ENCODE measurements around the gene VAMP7. TPM values are rescaled to one million over a fixed set of nuclear protein-coding genes. Genes with fewer than 3 reads are reported as not detected.

VAMP7 gene
- total and polyA plus RNA-seq, 9 donors, result 15.9 to 42.9 (median 23.0) TPM

DNA sequence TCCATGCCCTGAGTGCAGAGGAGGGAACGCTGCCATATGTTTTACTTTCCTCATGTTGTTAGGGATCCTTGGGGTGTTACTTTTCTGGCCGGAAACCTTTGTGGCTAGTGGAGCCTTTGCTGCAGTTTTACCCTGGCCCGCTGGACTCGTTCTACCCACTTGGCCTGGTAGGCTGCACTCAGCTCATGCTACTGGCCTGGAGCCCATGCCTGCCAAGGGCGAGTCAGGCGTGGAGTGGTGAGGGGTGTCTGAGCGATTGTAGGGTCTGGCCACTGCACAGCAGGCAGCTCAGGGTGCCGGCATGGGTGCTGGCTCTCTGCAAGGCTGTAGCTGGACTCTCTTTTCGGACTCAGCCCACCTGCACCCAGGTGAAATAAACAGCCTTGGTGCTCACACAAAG, 75.0 kb downstream of the VAMP7 start:
- Histone ChIP-seq H3K9me3 (no peaks in the 10 kb centered on the region), H3K4me1 (ENCODE audit: insufficient read depth) (peaks cover 3% of the 10 kb centered on the region), H3K36me3 (no peaks in the 10 kb centered on the region), H3K4me3 (no peak overlapping the region), H3K27me3 (no peaks in the 10 kb centered on the region), H3K27ac (no peak overlapping the region)
- 81 to 89% (median 89%) methylated on average over 9 of the region's 9 CpGs for WGBS, 3 donors
- TF ChIP-seq POLR2A (IDR thresholded peaks at IDR 0.05), result no peak
- TF ChIP-seq, protein P1, sequence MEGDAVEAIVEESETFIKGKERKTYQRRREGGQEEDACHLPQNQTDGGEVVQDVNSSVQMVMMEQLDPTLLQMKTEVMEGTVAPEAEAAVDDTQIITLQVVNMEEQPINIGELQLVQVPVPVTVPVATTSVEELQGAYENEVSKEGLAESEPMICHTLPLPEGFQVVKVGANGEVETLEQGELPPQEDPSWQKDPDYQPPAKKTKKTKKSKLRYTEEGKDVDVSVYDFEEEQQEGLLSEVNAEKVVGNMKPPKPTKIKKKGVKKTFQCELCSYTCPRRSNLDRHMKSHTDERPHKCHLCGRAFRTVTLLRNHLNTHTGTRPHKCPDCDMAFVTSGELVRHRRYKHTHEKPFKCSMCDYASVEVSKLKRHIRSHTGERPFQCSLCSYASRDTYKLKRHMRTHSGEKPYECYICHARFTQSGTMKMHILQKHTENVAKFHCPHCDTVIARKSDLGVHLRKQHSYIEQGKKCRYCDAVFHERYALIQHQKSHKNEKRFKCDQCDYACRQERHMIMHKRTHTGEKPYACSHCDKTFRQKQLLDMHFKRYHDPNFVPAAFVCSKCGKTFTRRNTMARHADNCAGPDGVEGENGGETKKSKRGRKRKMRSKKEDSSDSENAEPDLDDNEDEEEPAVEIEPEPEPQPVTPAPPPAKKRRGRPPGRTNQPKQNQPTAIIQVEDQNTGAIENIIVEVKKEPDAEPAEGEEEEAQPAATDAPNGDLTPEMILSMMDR (IDR thresholded peaks at IDR 0.05), result no peak
- TF ChIP-seq EP300 (IDR thresholded peaks at IDR 0.05), result no peak
- intact Hi-C loops (cut with DNase I), result no loop called here
- no peak for DNase-seq

DNA sequence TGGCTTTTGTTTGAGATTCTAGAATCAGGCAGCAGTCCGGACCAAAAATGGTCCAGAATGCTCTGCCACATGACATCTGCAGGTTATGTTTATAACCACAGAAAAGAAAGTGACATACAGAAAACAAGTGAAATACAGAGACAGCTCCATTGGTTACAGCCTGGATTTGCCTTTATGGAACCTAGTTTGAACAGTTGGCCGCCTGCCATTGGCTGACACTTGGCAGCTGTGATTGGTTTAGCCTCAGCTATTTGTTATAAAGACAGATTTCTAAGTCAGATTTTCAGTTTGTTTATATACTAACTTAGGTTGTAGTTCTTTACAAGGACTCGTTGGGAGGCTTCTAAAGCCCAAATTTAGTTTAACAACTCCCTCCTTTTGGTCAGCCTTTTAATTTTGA, 75.5 kb downstream of the VAMP7 start:
- Histone ChIP-seq H3K27ac (no peak overlapping the region), H3K4me1 (ENCODE audit: insufficient read depth) (peaks cover 3% of the 10 kb centered on the region), H3K4me3 (no peak overlapping the region), H3K9me3 (no peaks in the 10 kb centered on the region), H3K27me3 (no peaks in the 10 kb centered on the region), H3K36me3 (no peaks in the 10 kb centered on the region)
- DNase-seq, result peak in 1 of 5 donors; percentile 27
- WGBS, 3 donors, result 30 to 52% (median 50%) methylated on average over 3 of the region's 3 CpGs
- TF ChIP-seq, protein P1 (IDR thresholded peaks at IDR 0.05), result no peak
- intact Hi-C loops (cut with DNase I), result no loop called here

DNA sequence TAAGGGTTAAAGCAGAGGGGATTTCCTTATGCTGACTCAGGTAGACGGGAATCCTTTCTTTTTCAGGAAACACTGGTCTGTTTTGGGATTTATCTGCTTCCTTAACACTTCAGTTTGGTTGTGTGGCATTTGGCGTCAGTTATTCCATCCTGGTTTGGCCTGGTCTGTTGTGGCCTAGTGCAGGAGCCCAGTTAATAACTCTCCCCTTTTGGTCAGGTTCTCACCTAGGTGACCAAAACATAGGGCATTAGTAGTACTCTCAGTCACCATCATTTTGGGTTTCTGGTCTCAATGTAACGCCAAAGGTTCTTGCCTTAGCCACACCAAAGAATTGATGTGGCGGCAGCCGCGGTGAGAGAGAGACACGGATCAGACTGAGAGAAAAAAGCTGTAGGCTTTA, 76.7 kb downstream of the VAMP7 start:
- intact Hi-C loops (cut with DNase I), result no loop called here
- Histone ChIP-seq H3K4me3 (no peak overlapping the region), H3K36me3 (no peaks in the 10 kb centered on the region), H3K27ac (no peak overlapping the region), H3K4me1 (ENCODE audit: insufficient read depth) (peaks cover 3% of the 10 kb centered on the region), H3K9me3 (no peaks in the 10 kb centered on the region), H3K27me3 (no peaks in the 10 kb centered on the region)
- DNase-seq, result no peak
- WGBS, 3 donors, result 61 to 73% (median 67%) methylated on average over 7 of the region's 7 CpGs
- TF ChIP-seq EP300 (IDR thresholded peaks at IDR 0.05), result no peak
- TF ChIP-seq, protein P1 (IDR thresholded peaks at IDR 0.05), result no peak

DNA sequence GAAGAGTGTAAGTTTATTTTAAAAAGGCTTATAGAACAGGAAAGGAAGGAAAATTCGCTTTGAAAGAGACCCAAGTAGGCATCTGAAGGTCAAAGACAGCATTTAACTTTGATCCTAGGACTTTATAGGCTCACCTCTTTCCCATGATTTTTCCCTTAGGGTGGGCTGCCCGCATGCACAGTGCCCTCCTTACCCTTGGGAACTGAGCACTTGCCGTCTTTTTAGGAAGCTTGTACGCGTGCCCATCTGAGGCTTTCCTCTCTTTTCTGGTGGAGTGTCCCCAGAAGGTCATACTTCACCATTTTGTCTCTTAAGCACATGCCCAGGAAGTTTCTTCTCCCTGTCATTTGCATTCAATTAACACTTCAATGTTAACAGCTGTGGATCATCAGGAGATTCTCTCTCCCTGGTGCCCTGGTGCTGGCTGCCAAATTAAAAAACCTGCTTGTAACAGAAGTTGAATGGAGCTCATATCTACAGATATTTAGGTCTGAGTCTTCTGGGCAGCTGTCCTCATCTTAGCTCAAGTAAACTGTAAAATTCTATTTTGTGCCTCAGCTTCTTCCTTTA, 78.0 kb downstream of the VAMP7 start:
- H3K9me3 ChIP-seq, result no peaks in the 10 kb centered on the region
- no peaks in the 10 kb centered on the region for H3K36me3 ChIP-seq
- TF ChIP-seq POLR2A (IDR thresholded peaks at IDR 0.05) (no peak), EP300 (IDR thresholded peaks at IDR 0.05) (no peak)
- TF ChIP-seq, protein P1 (IDR thresholded peaks at IDR 0.05), result no peak
- WGBS, 3 donors, result 66 to 75% (median 73%) methylated on average over 5 of the region's 5 CpGs
- intact Hi-C loops (cut with DNase I), result no loop called here
- no peak for DNase-seq
- H3K27me3 ChIP-seq, result no peaks in the 10 kb centered on the region
- no peak overlapping the region for H3K27ac ChIP-seq
- H3K4me1 ChIP-seq (ENCODE audit: insufficient read depth), result no peaks in the 10 kb centered on the region
- no peak overlapping the region for H3K4me3 ChIP-seq
